CD1c-positive myeloid dendritic cell (primary cell): ENCODE results near the gene DIAPH2.
A peak's percentile ranks its signal among the peaks of the same experiment; 100 is the strongest.

Experiments
- DNase-seq: peaks from one replicate; pipeline ENCODE4 v3.0.0-alpha.2; 2016; ENCODE audit errors: extremely low spot score

DIAPH2 gene

DNA sequence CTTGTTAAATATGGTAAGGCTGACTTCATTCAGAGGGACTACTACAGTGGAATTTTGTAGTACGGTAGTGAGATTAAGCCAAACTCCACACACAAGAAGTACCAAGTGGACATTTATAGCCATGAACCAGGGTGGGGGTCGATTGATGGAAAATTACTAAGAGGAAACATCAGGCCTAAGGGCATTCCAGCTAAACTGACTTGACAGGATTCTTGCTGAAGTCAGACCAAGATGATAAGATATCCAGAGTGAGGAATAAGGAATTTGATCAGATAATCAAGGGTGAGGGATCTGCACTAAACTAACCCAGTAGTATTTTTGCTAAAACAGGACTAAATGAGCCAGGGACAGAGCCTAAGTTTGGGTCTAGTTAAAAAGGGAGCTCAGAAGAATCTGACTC is 796.6 kb downstream of the DIAPH2 start:
- DNase-seq = no peak

DNA sequence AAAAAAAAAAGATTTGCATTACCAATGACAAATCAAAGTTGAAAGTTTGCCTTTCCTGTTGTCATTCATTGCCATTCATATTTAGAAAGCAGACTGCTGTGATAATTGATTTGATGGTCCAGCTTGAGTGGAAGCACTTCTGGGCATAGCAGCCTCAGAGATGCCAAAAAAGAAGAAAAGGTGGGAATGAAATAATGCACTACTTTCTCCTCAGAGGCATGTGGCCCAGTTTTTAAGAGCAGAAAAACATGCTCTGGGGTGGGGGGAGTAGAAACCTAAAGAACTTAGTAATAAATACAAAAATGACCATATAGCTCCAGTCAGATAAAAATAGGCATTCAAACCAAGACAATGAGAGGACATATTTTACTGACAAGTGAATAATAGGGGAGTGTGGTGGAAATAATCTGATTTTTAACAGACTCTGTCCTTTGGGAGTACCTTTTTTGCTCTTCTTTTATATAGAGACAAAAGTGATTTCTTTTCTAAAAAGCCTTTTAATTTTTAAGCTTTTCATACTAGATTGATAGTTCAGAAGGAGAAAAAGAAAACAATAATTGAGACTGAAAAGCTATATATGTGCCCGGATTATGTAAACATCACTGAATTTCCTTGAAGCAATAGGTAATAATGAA is 798.1 kb downstream of the DIAPH2 start:
- DNase-seq = no peak

DNA sequence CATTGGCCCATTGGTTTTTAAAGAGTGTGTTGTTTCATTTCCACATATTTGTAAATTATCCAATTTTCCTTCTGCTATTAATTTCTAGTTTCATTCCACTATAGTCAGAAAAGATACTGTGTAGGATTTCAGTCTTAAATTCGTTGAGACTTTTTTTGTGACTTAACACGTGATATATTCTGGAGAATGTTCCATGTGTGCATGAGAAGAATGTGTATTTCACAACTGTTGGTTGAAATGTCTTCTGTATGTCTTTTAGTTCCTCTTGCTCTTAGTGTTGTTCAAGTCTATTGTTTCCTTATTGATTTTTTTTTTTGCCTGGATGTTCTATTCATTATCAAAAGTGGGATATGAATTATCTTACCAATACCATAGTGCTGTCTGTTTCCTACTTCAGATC is 806.0 kb downstream of the DIAPH2 start:
- no peak for DNase-seq

DNA sequence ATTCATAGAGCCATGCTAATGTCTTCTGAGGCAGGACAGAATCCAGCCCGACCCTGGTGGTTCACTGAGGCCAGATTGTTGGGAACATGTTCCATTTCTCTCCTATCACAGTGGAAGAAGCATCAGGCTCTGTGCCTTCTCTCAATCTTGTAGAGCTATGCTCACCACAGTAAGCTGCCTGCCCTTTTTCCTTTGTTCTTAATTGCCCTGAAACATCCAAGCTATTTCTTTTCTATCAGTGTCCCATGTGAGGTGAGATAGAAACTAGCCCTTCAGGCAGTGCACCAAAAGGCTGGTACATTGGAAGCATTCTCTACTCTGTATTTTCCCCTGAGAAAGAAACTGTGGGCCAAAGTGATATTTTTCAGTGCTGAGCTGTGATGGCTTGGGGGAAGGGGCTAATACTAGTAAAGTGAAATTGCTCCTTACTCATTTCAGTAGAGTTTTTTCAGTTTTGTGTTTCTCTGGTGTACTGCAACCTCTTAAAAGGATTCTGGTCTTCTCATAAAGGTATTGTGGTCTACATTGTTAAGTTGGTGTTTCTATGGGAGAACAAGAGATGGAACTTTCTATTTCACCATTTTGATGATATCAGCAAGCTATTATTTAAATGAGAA is 810.2 kb downstream of the DIAPH2 start:
- DNase-seq = no peak

DNA sequence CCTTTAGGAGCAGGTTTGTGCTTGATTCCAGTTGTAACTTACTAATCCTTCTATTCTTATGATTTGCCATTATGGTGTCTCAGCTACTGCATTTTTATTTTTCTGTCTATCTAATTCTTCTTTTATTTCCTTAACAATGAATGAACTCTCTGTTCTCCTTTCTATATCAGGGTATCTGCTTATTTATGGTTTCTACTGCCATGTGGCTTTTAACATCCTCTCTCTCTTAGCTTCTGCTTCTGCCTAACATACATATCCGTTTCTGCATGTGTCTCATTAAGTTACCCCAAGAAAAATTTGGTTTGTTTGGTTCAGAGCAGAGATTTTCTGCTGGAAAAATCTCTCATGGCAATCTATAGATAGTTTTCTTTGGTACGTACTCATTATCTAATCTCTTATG is 813.5 kb downstream of the DIAPH2 start:
- no peak for DNase-seq

DNA sequence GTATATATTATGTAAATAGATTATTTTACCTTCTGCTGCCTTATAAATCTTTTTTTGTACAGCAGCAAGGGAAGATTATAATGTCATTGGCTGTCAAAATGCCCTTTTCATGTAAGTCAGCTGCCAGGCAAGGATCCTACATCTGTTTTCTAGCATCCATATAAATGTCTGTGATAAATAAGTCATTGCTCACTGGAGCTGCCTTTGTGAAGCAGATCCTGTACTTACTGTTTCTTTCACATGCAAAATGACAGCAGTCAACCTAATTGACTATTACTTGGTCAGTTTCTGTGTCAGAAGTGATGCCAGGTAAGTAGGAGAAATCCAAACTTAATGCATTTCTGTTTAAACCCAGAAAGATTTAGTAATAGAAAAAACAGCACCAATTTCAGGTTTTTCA is 819.8 kb downstream of the DIAPH2 start:
- DNase-seq = no peak

DNA sequence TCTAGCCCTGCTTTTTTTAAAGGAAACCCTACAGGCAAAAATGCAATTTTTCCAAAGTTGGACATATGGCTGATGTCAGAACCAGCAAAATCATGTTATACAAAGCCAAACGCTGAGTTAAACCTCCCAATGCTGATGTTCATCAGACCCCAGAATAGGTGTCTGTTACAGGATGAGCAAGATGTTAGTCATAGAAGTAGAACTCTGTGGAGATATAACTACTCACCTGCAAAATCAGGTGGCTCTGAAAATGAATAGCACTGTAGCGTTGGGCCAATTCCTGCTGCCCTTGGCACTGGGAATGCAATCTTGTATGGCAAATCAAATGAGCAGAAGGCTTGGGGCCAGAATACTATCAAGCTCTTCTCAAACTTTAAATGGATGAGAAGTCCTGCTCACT is 833.1 kb downstream of the DIAPH2 start:
- no peak for DNase-seq

DNA sequence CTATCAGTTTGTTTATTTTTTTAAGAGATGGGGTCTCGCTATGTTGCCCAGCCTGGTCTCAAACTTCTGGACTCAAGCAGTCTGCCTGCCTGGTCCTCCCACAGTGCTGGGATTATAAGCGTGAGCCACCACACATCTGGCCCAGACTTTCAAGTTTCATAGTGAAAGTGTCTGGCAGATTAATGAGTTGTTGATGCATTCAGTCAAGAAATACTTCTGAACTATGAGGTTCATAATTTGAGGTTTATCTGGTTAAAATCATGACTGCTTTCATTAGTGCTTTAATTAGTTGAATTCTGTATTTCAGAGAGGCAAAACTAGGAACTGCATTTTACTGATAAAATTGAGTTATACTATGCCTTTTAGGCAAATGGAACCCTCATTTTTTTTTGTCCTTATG is 837.7 kb downstream of the DIAPH2 start:
- DNase-seq = no peak

DNA sequence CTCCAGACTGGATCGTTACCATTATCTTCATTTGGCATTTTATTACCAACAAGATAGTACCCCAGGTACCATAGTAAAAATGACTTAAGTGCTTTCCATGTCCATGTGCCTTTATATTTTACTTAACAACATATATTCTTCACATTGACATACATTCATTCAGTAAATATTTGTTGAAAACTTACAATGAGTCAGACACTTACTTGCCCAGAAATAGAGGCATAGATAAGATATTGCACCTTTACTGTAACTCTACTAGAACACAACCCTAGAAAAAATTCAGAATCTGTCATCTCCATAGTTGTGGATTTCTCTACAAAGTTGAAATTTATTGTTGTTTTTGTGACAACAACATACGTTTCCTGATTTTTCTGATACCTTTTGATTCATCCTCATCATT is 839.7 kb downstream of the DIAPH2 start:
- no peak for DNase-seq

DNA sequence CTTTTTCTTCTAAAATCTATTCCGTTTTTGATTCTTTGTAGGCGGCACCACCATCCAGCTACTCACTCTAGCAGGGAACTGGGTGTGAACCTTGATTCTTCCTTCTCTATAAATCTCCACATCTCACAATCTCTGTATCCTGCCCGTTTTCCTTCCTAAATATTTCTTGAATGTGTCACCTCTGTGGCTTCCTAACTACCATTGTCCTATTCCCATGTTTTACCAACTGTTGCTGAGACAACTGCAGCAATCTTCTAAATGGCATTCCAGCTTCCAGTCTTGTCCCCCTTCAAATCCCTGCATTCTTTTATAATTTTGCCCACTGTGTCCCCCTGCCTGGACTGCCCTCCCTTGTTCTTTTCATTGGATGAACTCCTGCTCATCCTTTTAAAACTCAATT is 840.4 kb downstream of the DIAPH2 start:
- DNase-seq = no peak

DNA sequence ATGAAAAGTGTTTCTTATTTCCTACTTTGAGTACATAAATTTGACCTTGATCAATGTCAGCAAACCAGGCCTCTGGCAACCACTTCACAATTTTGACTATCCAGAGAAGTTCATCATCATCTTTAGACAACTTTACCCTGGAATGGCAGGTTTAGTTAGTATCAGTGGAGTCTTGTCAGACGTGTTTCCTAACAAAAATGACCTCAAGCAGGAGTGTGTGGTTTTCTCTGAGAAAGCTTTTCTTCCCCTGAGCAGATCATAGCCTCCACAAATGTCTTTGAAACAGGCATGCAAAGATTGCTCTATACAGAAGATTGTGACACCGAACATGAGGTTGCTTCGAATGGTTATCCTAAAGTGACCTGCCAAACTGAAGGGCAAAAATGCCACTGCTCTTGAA is 841.3 kb downstream of the DIAPH2 start:
- DNase-seq = no peak

DNA sequence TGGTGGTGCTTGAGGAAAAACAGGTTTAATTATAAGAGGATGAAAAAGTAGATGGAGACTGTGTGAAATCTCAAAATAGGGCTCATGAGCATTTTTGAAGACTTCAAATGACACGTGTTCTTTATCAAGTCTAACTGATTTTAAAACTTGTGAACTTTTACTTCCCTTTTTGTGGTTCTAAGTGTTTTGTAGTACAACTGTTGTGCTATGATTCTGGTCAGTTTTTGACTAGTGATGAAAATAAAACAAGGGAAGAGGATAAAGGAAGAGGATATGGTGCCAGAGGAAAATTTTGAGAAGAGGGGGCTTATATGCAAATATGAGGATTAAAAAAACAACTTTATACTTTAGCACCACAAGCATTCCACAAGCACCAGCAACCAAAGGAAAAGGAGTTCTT is 843.1 kb downstream of the DIAPH2 start:
- DNase-seq = no peak

DNA sequence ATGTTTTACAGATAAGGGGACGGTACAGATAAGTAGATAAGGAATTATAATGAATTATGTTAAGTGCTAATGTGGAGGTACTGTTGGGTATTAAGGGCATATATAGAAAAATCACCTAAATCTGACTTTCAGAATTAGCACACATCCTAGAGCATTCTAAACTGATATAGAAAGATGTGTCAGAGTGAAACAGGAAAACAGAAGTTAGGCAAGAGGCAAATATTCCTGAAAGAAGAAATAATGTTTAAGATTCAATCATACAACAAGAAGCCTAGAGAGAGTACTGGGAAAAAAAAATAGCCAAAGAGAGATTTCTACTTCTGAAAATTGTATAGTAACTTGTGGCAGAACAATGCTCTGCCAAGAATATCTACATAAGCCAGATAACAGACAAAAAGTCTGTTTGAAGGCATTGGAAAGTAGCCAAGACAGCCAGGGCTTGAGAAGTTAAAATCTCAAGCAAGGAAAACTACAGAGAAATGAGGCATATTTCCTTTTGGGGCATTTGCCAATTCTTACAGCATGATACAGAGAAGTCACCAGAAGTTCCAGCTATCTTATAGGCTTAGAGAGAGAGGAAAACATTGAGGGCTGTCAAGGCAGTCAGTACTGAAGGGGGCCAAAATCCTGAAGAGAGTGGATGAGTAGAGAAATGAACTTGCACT is 845.0 kb downstream of the DIAPH2 start:
- DNase-seq = peak; percentile 26

DNA sequence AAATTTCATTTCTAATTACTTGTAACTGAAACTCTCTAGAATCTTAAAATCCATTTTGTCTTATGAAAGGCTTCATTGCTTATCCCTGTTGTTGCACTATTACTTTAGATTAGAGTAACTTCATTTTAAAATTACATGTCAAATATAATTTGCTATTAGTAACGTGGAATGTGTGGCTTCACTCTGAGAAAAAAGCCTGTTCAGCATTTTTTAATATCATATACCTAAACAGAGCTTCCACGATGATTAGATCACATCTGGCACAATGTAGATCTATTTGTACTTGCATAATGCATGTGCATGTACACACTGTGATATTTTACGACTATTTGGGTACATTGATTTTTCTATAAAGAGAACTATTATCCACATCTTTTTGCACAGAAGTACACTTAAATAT is 847.2 kb downstream of the DIAPH2 start:
- no peak for DNase-seq

DNA sequence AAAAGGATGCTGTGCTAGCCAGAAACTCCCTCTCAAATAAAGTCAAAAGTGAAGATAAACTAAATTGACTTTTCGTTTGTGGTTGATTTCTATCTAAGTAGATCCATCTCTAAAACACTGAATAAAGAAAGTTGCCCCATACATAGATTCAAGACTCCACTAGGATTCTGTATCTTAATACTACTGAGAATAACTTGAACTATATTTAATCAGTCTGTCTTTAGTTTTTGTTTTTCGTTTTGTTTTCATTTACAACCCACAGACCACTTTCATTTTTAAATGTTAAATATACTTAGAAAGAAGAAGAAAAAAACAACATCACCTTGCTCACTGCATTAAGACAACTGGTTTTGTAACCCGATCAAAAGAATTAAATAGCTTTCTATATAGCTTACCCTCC is 854.1 kb downstream of the DIAPH2 start:
- no peak for DNase-seq

DNA sequence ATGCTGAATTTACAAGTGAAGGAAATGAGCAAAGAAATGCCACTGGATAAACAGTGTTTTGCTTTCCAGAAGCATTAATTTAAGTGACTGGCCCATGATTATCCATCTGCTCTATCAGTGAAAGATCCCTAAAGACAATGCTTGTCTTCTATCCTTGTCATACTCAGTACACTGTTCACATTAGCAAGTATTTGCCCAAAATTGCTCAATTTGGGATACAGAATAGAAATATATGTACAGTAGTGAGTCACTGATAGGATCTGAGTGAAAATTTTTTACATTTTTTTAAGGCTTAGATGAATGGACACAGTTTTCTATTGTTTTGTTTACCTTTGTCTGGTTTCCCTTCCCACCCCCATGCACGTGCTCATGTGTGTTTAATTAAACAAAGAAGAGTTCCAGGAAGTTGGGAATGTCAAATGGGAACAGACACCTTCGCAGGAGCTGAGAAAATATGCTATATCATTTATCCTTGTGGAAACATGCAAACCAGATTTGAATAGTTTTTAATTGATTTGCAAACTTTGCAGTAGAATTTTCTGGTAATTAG is 855.4 kb downstream of the DIAPH2 start:
- no peak for DNase-seq

DNA sequence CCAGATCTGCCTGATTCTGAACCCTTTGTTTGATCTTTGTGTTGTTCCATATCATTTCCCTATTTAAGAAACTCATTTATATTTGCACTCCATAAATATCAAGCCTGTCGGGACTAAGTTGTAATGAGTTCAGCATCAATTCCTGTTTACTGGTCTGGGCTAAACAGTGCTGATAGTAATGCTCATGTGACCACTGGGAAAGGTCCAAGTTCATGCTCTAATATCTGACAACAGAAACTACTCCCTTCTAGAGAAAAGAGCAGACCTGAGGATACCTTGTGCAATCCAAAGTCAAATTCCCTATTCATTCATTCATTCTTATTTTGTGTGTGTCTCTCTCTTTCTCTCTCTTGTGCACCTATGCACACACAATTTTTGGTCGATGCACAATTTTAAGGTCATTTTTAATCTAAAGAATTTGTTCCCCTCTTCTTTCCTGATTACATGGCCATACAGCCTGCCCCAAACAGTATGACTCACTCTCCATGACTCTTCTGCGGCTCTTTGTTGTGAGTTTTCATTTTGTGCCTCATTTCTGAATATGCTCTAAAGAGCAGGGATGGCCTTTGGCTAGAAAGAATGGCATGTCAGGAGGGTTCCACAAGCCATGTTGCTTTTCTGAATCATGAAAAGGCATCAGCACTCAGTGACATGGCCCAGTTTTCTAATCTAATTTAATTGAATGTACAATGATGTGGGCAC is 863.4 kb downstream of the DIAPH2 start:
- DNase-seq = no peak

DNA sequence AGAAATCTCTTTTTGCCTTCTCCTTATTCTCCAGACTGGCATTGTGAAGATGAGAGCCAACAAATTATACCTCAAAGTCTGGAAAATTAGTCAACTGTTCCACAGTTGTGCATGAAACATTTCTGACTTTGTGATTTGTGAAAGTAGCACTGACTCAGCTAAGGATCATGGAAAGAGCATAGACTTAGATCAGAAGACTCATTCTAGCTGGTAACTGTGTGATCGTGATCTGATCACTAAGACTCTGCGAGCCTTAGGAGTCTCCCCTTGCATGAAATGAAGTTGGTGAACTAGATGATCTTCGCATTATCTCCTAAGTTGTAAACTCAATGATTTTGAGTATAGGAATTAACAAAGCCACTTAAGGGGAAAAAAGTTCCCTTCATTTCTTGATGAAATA is 867.2 kb downstream of the DIAPH2 start:
- DNase-seq = no peak

DNA sequence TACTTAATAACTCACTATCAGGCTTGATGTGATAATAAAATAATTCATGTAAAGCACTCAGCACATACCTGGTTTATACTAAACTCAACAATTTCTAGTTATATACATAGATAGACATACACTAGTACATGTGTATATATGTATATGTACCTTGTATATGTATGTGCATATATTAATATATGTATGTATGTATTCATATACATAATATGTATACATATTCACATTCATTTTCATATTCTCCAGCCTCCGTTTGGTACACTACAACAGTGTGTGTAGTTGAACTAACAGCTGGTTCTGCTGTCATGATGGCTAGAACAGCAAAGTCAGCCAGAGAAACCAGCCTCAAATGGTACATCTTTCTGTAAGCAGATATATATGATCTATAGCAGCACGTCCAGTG is 869.2 kb downstream of the DIAPH2 start:
- DNase-seq = no peak

DNA sequence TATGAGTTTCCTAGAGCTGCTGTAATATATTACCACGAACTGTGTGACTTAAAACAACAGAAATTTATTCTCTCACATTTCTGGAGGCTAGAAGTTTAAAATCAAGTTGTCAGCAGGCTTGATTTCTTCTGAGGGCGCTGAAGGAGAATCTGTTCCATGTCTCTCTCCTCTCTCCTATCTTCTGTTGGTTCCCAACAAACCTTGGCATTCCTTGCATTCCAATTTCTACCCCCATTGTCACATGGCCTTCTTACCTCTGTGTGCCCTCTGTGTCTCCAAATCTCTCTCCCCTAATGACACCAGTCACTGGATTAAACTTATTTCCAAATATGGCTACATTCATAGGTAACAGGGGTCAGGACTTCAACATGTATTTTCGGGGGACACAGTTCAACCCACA is 871.7 kb downstream of the DIAPH2 start:
- DNase-seq = no peak

DNA sequence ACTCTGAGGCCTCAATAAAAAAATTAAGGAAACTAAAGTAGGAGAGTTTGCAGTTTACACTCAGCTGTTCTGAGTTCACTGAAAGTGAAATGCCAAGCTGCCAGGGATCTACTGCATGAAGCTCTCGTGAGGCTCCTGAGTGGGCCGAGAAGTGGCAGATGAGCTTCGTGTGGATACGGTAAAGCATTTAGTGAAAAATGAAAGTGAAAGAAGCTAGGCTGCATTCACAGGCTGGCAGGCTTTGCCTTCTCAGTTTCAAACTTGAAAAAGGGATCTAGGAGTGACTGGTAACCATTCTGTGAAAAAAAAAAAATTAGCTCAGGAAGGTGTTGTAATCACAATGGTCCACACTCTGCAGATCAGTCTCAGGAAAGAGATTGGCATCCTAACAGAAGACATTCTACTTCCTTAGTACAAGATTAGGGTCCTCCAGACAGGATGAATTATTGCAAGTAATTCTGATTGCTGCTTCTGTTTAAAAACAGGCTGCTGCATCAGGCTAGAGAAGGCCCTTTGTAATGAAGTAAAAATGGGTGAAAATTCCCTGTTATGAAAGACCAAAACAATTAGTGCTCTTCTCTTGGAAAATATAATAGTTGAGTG is 879.0 kb downstream of the DIAPH2 start:
- peak; percentile 68 for DNase-seq

DNA sequence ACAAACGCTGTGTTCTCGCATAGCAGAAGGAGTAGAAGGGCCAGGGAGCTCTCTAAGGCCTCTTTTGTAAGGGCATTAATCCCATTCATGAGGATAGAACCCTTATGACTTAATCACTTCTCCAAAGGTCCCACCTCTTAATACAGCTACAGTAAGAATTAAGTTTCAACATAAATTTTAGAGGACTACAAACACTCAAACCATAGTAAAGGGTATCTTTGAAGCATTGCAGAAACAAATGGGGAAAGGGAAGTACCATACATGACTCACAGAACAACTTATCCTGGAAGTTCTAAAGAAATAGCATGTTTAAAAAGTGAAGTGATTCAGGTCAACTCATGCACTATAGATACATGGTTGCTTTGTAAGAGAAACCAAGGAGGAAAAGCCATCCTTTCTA is 879.9 kb downstream of the DIAPH2 start:
- DNase-seq = peak; percentile 39
